Stromal cell of bone marrow (primary cell): ENCODE results near the gene RAP1GAP2.
"Not testable (repeated sequence)": the region's sequence is repeated elsewhere in the genome, so short reads cannot be mapped to it uniquely, and the experiment has no call there.

ENCODE experiments used
- DNase-seq: peaks from one replicate; pipeline ENCODE4 v3.0.0-alpha.2; 2012; ENCODE audit warnings: low read depth

Gene RAP1GAP2

DNA sequence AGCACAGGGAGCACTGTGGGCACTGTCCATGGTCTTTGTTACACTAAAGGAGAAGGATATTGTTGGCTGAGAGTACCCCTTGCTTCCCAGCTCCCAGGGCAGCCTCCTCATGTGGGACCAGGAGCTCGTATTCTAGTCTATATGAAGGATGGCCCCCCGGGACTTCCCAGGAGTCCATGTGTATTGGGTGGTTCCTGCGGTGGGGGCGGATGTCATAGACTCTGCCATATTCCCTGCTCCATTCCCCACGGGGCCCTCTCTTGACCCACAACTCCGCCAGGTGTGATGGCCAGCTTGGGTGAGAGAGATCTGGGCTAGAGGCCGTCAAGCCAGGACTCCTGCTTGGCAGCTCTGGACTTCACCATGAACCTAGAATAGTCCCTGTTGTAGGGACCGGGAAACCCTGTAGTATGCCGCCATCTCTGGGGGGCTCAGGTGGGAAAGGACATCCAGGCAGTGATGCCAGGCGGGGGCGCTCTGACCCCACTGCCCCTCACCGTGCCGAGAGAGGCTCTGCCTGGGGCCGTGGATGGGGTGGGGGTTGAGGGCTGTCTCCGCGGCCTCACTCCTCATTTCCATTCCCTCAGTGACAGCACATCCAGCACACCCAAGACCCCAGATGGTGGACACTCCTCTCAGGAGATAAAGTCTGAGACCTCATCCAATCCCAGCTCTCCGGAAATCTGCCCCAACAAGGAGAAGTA, 229.3 kb downstream of the RAP1GAP2 start:
- no peak for DNase-seq

DNA sequence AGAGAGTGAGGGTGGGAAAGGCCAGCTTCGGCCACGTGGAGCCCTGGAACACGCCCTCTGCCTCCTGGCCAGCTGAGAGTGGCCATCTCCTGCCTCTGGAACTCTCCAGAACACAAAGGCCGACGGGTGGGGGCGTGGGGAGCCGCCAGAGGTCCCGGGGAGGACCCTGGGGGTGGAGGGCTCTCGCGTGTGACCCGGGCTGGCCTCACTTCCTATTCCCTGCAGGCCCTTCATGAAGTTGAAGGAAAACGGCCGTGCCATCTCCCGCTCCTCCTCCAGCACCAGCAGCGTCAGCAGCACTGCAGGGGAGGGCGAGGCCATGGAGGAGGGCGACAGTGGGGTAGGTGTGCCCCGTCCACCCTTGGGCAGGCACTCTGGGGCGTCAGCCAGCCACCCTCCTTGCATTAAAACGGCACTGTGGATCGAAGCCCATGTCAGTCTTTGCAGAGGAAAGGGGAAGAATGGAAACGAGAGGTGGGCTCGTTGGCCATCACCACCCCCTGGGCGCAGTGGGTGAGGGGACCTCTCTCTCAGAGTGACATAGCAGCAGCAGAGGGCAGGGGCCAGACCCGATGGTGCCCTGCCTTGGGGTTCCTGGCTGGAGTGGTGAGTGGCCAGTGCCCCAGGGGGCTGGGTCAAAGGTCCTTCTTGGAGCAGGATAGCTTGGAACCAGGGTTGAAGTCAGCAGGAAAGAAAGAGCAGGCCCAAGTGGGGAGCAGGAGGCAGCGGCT, 230.1 kb downstream of the RAP1GAP2 start:
- no peak for DNase-seq

DNA sequence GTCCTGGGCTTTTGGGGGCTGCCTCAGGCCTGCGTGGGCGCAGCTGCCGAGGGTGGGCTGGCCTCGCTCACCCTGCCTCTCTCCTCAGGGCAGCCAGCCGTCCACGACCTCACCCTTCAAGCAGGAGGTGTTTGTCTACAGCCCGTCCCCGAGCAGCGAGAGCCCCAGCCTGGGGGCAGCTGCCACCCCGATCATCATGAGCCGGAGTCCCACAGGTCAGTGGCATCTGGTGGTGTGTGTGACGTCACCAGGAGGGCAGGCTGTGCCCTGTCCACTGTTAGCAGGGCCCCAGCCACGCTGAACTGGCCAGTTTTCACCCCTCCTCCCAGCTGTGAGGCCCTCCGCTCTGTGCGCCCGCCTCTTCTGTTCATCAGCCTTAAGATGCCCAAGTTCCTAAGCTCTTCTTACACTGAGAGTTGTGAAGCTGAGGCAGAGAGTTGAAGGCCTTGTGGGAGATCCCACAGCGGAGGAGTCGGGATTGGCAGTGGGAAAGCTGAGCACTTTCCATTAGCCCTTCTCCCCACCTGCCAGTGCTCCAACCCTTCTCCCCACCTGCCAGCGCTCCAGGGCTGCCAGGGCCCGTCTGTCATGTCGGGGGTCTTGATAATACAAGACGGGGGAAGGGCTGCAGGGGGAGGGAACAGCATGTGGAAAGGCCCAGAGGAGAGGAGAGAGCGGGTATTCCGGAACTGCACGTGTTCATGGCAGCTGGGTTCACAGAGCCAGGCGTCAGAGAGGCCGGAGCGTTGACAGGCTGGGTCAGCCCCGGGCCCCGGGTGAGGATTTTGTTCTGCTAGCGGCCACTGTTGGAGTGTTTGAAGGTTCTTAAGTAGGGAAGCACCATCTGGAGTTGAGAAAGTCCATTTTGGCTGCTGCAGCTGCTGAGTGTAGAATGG, 230.9 kb downstream of the RAP1GAP2 start:
- DNase-seq = no peak

DNA sequence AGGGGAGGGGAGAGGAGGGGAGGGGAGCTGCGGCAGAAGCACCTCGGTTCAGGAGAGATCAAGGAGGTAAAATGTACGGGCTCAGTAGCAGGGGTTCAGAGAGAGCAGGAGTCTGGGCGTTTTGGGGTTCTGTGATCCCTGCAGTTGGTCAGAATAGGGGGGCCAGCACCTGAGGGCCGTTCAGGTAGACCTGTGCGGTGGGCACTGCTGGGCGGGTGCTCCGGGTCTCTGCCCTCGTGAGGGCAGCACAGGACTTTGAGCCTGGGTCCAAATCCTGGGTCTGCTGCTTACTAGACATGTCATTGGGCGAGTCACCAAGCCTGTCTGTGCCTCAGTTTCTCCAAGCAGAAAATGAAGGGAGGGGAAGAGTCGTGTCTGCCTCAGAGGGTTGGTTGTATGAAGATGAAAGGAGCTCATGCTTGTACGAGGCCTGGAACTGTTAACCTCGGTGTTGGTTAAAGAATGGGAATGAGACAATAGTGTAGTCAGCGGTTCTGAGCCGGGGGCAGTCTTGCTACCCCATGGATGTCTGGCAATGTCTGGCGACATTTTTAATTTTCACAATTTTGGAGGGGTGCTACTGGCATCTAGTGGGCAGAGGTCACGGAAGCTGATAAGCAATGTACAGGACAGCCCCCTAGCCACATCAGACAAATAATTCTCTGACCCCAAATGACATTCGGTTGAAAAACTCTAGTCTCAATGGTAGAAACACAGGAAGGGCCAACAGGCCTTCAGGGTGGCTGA, 231.7 kb downstream of the RAP1GAP2 start:
- DNase-seq = no peak

DNA sequence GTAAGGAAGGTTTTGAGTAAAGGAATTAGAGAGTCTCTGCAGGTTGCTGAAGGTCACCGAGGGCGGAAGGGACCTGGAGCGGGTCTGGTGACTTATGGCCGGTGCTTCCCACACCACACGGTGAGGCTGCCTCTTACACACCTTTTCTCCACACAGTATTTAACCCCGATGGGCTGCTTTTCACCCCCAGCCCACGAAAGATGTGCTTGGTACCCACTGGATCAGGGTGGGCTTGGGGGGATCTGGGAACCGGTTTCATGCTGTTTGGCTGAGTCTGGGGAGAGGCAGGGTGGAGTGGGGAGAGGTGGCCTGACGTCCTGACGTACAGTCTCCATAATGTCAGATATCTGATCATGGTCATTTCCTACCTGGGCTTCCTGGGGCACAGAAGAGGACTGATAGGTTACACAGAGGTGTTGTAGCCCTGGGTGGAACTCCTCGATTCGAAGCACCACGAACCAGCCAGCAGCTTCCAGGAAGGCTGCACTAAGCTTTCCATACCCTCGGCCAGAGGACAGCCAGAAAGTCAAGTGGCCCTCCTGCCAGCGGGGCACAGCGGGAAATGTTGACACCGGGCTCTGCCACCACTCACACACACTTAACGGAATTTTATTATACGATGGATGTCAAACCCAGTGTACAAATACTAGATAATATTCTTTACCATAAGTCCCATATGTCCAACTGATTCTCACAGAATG, 233.1 kb downstream of the RAP1GAP2 start:
- DNase-seq = no peak

DNA sequence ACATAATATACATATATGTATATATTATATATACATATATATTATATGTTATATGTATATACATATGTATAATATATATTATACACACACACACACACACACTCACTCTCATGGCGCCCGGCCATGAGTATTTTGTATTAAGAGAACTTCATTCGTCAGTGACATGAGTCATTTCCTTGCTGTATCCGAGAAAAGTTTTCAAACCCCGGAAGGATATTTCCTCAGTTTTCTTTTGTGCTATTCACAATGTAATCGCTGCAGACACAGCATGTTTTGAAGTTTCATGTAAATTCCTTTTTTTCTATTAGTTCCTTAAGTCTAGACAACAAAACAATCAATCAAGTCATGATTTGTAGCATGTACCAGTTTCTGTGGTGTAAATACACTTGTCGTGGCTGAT, 233.9 kb downstream of the RAP1GAP2 start:
- DNase-seq = peak; percentile 48

DNA sequence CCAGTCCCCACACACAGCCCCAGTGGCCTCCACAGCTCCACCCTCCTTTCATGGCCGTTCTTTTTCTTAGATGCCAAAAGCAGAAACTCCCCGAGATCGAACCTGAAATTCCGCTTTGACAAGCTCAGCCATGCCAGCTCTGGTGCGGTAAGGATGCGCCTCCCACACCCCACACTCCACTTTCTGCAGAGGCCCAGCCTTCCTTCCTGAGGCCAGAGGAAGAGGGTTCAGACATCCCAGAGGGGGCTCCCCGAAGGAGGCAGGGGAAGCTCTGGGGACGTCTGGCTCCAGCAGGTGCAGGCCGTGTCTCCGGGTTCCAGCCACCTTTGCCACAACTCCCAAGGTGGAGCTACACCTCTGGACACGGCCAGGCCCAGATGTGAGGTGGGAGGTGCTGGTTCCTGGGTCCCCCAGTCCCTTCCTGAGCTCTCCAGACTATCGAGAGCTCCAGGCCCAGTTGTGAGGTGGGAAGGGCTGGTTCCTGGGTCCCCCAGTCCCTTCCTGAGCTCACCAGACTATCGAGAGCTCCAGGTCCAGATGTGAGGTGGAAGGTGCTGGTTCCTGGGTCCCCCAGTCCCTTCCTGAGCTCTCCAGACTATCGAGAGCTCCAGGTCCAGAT, 234.7 kb downstream of the RAP1GAP2 start:
- DNase-seq = not testable (repeated sequence)

DNA sequence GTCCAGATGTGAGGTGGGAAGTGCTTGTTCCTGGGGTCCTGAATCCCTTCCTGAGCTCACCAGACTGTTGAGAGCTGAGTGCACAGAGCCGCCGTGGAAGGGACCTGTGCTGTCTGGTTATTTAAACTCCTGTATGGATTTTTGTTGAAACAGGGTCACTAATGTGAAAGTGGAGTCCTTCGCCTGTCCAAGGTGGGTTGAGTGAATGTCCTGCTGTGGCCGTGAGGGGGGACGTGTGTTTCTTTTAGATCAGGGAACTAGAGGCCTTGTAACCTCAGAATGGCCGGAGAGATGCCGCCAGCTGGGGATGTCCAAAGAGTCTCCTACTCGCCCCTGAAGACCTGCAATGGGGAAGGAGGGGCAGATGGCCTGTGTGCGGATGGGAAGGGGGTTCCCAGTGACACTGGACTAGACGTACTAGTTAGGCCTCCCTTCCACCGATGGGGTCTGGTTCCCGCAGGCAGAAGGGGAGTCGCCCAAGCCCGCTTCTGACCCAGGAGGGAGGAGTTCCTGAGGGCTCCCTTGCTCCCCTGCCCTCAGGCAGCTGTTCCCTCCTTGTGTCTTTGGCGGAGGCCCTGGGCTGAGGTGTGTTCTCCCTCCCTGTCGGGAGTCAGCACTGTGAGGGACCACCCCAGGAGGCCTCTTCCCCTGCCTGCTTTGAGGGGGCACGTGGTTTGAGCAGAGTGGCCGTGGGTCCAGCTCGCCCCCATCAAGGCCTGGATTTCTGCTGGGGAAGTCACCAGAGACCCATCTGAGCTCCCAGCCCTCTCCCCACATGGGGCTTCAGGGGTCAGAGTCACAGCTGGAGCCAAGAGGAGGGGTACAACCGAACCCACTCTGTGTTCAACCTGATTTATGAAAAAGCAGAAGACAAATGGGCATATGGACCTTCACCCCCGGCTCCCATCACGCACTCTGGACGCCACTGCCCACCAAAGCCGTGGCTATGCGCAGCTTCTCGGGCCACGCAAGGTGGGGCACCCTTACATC, 236.3 kb downstream of the RAP1GAP2 start:
- DNase-seq = no peak

DNA sequence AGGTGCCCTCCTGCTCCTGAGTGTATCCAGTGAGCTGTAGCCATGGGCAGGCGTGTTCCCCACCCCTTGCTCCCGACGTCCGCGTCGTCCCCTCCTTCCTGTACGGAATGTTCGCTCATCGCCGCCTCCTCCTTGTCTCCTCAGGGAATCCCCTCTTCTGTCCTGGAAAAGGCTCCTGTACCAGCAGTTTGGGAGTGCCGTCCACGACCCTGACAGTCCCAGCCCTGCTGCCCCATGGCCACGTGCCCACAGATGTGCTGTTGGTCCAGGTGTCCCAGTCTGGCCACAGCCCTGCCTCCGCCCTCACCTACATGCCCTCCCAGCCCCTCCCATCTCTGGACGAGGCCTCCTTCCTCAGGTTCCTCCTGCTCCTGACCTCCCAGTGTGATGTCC, 237.0 kb downstream of the RAP1GAP2 start:
- DNase-seq = no peak

DNA sequence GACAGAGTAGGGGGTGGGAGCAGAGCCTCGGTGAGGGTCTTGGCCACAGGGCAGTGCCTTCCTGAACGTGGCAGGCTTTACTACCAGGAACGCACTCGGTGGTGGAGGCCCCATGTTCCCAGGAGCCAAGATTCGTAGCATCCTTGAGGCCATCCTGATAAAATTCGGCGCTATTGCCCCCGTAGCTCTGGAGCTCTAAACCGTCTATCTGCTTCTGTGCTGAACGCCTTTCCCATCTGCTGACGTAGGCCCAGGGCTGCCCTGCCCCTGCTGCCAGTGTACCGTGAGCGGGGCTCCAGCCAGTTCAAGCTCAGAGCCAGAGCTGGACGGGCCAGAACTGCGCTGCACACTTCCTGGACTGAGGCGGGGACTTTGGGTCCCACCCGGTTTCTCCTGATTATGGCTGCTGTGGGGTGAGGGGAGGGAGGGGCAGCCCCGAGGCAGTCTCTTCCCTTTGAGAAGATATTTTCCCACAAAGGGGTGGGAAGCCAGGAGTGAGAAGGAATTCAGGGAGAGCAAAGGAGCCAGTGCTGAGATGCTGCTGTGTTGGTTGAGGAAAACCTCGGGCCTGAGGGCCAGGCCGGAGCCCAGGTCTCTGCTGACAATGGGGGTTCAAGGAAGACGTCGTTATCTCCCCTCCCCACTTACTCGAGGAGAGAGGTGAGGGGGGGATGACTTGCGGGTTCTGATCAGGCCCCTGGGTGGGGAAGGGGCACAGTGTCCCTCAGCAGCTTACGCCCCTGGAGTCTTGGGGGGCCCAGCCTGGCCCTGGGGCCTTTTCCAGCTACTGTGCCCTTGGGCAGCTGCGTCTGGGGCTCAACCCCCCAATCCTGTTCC, 237.7 kb downstream of the RAP1GAP2 start:
- no peak for DNase-seq

DNA sequence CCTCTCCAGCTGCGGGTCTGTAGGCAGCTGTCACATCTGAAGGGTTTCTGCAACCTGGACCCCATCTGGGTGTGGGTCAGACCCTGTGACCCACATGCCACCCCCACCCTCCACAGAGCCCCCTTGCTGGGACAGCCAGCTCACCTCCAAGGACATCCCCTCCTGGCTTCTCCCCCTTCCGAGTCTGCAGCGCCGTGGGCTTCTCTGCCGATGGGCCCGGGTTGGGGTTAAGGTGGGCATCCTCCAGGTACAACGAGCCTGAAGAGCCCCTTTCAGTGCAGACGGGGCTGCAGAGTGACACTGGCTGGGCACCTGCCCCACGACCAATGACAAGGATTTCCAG, 238.3 kb downstream of the RAP1GAP2 start:
- no peak for DNase-seq

DNA sequence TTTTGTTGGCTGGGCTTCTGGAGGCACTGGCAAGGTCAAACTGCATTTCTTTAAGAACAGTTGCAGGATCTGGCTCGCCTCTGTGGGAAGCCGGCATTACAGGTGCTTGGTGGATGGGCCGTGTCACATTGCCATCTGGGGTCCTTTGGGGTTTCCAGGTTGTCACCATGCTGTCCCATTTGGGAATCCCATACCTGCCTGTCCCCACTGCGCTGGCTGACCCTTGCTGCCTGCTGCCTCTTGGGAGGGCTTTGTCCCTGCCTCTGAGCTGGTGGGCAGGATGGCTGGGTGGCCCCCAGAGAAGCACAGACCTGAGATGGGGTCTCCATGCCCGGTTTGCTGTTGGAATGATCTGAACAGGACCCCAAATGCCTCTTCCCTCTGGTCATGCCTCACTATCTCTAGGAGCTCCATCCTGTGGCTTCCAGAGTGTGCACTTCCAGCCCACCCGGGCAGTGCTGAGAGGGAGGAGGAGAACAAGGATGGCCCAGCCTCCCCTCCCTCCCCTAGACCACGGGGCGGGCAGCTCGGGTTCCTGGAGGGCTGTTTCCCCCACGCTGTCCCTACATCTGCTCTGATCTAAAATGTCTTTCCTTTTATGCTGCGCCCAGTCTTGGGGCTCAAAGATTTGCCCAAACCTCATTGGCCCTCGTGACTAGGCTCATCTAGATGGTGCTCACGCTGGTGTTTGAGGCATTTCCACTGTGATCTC, 239.2 kb downstream of the RAP1GAP2 start:
- DNase-seq = no peak

DNA sequence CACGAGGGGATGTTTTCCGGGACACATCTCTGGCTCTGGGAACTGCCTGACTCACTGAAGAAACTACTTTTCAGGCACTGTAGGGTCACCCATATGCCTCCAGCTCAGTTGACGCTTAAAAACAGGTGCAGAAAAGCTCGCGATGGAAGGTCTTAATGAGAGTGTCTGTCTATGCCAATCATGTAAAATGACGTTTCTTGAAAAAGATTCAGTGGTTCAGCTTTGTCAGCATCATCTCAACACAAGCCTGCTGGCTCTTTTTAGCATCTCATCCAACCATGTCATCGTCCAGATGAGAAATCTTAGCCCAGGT, 239.7 kb downstream of the RAP1GAP2 start:
- no peak for DNase-seq

DNA sequence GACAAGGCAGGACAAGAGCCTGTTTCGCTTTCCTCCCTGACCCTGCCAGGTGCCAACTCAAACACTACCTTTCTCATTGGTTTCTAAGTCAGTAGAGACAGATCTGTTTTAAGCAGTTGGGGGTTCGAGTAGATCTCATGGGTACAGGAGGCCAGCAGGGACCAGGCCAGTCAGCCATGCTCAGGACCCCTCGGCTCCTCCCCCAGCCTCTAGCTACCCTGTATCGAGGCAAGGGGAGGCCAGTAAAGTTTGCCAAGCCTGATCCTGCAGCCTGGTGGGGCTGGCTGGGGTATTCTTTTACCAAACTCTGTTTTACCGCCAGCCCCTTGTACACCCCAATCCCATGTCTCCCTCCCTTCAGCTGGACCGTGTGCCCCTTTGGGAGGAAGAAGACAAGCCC, 240.6 kb downstream of the RAP1GAP2 start:
- no peak for DNase-seq

DNA sequence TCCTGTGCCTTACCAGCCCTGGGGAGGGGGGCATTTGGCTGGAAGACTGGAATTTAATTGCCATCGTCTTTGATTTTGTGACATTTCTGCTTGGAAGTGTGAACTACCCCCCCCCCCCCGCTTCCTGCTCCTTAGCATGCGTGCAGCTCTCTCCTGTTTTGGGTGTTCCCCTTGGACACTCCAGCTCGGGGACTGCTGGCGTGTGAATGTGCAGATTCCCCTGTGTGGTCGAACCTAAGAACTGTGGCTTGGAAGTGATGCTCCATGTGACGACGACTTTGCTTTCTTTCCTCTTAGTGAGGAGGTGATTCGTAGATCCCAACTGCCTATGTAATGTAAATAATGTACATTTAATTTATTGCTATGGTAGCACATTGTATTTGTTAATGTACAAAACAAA, 241.0 kb downstream of the RAP1GAP2 start:
- no peak for DNase-seq

DNA sequence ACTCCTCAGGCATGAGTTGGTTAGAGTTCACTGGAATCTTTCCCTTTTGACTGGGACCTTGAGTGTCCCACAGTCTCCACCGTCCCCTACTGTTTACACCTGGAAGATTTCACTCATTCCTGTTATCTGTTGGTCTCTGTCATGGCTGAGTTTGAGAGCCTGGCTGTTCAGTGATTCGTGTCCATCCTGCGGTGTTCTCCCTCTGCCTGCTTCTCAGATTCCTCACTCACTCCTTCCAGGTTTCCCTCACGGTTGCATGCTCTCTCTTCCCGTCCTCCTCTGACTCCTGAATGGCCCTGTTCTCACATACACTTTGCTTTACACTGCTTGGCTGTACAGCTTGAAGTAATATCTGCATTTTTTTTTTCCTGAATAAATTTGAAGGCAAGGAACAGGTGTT, 242.7 kb downstream of the RAP1GAP2 start:
- no peak for DNase-seq

DNA sequence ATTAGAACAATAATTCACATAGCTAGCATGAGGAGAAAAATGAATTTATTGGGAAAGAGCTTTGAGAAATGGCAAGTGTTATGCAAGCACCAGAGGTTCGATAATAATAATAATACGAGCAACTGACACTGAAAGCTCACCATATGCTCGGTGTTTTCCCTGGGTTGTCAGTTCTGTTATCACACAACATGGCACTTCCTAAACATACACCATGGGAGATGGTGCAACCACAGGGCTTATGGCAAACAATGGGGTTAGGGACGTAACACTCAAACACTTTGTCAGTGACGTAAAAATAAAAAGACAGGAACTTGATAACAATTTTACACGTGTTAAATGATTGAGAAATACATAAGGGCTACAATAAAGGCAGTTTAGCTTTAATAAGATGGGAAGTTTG, 243.5 kb downstream of the RAP1GAP2 start:
- no peak for DNase-seq

DNA sequence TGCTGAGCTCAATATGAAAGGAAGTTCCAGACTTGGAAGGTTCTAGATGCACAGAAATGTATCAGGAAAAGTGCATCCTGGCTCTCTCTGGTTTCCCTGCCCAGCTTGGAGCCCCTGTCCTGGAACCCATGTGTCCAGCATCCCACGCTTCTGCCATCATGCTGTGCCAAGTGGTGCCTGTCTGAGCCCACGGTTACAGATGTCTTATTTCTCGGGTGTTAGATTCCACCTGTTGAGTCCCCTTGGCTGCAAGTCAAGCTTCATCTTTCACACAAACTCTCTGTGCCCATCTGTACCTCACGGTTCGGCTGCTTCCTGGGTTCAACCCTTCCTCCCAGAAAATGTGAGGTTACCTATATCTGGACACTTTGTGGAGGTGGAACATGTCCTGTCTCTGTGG, 244.6 kb downstream of the RAP1GAP2 start:
- DNase-seq = no peak
